ENCODE data around the gene C14orf132.

The C14orf132 gene

DNA sequence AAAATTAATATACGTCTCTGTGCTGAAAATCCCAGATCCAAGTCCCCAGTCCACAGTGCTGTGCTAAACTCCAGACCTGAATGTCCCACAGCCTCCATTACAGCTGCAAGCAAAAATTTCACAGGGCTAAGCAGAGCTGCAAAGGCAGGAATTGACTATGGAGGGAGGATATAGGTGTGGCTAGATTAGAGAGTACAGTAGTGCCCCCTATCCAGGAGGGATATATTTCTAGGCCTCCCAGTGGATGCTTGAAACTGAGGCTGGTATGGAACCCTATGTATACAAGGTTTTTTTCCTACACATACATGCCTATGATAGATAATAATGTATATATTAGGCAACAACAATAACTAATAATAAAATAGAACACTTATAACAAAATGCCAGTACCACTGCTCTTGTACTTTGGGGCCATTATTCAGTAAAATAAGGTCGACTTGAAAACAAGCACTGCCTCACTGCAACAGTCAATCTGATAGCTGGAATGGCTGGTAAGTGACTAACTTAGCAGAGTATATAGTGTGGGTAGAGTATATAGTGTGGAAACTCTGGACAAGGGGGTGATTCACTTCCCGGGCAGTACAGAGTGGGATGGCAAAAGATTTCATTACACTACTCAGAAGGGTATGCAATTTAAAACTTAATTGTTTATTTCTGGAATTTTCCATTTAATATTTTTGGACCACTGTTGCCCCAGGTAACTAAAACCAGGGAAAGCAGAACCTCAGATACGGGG is 82.7 kb downstream of the C14orf132 start:
- peak; percentile 70 for DNase-seq

DNA sequence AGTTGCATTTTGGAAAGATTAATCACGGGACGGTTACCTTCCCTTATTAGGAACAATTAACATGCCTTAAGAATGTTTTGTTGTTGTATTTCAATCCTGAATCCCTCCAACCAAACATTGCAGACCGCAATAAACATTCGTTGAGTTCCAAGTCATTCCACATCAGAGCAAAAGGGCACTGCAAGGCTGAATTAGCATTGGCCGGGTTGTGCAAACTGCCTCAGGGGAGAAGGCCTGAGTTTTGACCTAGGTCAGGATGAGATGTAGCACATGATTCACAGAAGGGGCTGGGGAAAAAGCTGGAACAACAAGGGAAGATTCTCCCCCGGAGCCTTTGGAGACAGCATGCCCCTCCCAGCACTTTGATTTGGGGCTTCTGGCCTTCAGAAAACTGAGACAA is 83.3 kb downstream of the C14orf132 start:
- DNase-seq: peak; percentile 73

DNA sequence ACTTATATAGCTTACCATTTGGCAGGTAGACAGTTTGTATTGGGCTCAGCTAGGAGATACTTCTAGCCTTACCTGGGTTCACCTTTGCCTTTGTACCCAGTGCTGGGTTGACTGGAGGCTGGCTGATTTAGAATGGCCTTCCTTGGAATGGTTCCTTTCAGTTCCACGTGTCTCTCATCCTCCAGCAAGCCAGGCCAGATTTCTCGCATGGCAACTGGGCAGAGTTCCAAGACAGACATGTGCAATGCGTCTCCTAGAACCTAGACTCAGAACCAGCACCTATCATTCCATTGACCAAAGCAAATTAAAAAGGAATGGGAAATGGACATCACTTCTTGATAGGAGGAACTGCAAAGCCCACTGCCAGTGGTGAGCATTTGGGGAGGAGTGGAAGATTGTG is 86.4 kb downstream of the C14orf132 start:
- DNase-seq: no peak

DNA sequence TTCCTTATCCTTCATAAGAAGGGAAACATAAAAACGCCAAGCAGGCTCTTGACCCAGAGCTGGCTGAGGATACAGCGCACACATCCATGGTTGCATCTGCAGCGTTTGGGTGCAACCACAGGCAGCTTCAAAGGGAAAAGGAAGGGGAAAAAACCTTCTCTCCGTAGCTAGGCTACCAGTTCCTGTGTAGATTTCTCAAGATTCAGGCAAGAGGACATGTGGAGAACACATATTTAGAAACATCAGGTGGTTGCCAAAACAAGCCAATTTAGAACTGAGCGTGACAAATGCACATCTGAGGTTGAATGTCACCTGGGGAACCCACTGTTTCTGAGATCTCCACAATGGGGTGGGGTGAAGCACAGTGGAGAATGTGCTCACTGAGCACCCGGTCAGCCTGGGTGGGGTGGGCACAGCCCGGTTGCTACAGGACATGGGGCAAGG is 87.2 kb downstream of the C14orf132 start:
- DNase-seq: no peak

DNA sequence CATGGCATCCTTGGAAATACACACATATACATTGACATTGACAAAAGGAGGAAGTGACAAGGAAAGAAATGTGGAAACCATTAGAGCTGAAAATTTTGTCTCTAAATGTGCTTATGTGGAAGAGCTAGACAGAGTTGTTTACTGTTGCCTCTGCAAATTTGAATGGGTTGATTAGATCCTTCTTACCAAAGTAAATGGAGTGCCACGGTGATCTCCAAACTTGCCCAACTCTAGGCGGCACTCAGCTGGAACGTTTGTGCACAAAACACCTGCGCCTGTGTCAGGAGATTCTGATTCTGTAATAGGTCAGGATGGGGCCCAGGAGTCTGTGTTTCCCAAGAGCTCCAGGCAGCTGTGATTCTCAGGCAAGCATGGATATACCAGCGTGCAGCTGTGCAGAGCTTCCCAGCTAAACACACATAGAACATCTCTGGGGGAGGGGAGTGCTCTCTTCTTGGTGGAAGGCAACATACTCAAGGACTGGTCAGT is 87.7 kb downstream of the C14orf132 start:
- DNase-seq: no peak

DNA sequence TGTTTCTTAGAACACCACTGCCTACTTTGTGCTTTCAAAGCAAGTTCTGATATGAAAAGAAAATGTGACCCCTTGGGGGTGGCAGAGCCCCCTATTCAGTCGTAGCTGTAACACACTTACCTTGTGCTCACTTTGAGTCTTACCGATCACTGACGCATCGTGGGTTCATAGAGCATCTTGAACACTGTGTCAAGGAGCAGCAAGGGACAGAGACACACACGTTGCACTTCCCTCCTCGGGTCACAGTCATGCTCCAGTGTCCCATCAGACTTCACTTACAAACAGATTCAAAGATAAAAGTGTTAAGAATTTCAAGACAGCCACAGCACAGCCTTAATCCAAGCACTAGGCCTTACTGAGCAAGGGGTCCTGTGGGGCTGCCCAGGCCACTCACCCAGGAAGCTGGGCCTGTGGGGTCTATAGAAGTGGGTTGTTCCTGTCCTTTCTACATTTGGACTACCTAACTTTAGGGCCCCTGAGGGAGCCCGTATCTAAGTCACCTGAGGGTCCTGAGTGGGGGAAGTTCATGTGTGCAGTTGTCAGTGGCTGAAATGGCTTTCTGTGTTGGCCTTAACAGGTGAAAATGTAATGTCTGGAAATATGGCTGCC is 90.1 kb downstream of the C14orf132 start:
- no peak for DNase-seq

DNA sequence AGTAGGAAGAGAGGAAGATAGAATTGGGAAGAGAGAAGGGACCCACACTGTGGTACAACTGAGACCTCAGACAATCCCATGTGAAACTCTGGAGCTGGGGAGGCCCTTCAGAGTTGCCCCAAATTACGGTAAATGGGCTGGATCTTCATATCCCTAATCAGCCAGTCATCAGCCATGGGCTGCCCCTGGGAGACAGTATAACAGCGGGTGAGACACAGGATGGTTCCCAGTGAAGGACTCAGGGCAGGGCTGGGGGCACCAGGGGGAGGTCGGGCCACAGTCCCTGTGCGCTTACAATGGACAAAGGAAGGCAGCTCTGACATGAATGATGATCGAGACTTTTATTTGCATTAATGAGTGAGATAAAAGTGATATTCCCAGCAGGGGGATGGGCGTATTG is 91.2 kb downstream of the C14orf132 start:
- DNase-seq: no peak

DNA sequence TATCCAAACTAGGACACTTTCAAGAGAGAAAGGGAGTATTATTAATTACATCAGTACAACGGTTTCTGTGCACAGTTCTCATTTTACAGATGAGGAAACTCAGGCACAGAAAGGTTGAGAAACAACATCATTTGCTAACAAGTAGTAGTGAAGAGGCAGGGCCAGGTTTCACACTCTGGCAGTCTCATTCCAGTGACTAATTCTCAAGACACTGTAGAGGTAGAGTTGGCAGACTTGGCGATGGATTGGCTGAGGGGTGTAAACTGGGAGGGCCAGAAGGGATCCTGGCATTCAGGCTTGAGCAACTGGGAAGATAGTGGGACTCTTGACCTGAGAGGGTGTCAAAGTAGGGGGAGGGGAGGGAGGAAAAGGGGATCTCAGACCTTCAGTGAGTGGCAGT is 91.7 kb downstream of the C14orf132 start:
- no peak for DNase-seq

DNA sequence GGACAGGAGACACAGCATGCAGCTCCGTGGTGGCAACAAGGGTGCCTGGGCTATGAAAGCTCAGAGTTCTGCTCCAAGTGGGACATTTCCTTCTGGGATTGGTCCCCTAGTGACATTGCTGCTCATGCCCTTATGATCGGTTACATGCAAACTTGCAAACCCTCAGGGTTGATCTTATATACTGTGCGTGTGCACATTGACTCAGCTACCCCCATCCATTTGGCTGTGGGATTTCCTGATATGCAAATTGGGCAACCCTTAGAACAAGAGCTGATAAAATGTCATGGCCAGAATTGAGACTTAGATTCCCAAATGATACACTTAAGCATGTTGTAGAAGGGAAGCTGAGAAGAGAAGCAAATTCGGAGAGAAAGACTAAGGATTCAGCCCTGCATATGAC is 92.7 kb downstream of the C14orf132 start:
- DNase-seq: no peak

DNA sequence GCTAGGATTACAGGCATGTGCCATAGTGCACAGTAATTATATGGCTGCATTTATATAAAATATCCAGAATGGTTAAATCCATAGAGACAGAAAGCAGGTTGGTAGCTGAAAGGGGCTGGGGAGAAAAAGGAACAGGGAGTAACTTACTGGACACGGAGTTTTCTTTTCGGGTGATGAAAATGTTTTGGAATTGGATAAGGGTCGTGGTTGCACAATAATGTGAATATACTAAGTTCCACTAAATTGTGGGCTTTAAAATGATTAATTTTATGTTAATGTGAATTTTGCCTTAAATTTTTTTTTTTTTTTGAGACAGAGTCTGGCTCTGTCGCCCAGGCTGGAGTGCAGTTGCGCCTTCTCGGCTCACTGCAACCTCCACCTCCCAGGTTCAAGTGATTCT is 95.3 kb downstream of the C14orf132 start:
- no peak for DNase-seq

DNA sequence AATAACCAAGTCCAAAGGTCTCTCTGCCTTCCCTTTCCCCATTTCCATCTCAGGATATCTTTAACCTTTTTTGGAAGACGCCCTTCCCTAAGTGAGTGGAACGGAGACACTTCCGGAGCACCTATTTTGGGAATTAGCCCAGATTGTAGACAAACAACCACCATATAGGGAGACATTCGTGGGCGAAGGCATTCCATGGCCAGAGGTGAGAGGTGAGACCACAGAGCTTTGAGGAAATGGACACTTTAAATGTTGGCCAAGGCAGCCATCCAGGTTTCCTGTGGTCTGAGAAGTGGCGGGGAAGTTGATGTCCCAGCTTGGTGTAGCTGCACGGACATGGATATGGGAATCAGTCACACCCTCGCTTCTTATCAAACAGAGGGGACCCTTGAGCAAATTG is 96.1 kb downstream of the C14orf132 start:
- no peak for DNase-seq

DNA sequence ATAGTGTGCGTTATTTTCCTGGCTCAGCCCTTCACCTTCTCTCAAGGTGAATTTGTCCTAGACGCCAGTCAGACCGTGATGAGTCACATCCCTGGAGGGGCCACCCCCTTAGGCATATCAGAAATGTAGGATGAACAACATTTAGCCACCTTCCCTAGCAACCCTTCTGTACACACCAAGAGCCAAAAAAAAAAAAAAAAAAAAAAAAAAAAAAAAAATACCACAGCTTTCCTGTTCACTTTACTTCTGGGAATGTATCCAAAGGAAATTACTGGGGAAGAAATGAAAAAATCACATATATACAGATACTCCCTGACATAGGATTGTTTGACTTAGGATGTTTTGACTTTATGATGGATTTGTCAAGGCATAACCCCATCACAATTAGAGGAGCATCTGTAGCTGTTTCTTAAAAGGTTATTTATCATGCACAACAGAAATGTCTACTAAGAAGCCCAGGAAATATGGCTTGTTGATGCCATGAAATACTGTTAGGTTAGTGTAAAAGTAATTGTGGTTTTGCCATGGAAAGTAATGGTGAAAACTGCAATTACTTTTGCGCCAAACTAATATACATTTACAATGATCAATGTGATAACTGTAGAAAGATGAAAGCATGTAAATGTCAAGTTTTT is 97.3 kb downstream of the C14orf132 start:
- peak; percentile 64 for DNase-seq

DNA sequence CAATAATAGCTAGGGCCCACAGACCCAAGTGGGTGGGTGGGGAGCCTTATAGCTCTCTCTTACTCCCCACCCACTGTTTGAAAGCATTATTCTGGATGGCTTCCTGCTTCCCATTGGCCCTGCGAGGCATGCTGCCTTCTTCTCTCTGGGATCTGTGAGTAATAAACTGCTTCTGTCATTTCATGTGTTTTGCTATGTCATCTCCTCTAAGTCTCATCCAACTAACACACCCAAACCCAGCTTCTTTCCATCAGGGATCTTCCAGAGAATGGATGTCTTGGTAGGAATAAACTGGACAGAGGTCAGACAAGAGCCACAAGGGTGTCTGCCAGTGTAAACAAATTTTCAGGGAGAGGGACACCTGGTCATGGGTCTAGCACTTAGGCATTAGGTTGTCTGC is 99.1 kb downstream of the C14orf132 start:
- DNase-seq: no peak

DNA sequence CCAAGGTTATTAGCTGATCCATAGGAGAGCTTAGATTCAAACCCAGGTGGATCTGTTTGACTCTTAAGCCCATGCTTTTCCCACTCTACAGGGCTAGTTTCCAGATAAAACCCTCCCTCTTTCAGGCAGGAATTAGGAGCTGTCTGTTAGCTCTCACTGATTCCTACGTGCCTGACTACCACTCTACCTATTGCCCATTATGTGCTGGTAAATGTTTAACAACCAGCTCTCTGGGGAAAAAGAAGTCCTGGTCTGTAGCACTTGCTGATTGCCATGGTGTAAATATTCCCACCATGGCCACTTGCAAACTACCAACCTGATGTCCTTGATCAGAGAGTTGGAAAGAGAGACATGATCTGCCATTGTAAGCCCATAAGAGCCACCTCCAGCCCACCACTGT is 100.0 kb downstream of the C14orf132 start:
- no peak for DNase-seq

DNA sequence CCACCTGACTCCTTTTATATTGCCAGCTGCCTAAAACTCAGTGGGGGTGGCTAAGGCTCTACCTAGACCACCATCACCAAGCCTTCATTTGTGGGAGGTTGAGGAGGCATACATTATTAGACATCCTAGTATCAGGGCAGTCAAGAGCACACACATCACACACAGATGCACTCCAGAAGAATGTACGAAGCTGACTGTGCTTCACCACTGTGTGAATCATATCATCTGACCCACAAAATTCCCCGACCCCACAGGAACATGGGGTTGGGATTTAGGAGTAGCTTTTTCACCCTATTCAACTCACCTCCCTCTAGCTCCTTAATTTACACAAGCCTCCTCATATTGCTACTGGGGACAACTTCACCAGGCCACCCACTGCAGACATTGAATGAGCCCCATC is 100.7 kb downstream of the C14orf132 start:
- peak; percentile 51 for DNase-seq

DNA sequence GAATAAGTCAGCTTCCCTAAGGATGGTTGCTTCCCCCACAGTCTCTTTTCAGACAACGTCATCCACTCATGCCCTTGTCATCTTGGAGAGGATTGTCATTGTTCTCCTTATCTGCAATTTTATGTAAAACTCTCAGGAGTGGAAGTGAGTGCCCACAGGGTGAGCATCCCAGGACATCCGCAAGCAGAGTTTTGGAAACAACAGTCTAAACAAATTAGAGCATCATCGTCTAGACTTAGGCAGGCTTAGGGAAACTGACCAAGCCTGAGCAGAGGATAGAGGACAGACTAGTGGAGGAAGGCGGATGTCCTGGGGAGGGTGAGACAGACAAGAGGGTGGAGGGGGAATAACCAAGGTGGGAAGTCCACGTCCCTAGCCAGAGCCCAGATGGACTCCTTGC is 101.8 kb downstream of the C14orf132 start:
- no peak for DNase-seq

Measured in fibroblast of skin of back (primary cell).